Endothelial cell (in vitro differentiated cells): Measurements from ENCODE around the gene C8A. TPM values are rescaled to one million over a fixed set of nuclear protein-coding genes. Genes with fewer than 3 reads are reported as not detected.

Source experiments
- DNase-seq: peaks from one replicate; pipeline ENCODE4 v3.0.0; 2021; ENCODE audit warnings: low spot score
- H3K27ac Mint-ChIP-seq: one replicate; pipeline ENCODE4 v1.8.0; 2021; ENCODE audit warnings: mixed read lengths, inconsistent platforms; ENCODE audit not compliant: unreplicated experiment
- H3K27me3 Mint-ChIP-seq: one replicate; pipeline ENCODE4 v1.8.0; 2021; ENCODE audit warnings: mild to moderate bottlenecking, moderate library complexity, mixed read lengths, inconsistent platforms; ENCODE audit not compliant: unreplicated experiment
- H3K36me3 Mint-ChIP-seq: one replicate; pipeline ENCODE4 v1.8.0; 2021; ENCODE audit warnings: mild to moderate bottlenecking, low read depth, mixed read lengths, inconsistent platforms; ENCODE audit not compliant: unreplicated experiment
- H3K4me1 Mint-ChIP-seq: one replicate; pipeline ENCODE4 v1.8.0; 2021; ENCODE audit warnings: mild to moderate bottlenecking, mixed read lengths, inconsistent platforms; ENCODE audit not compliant: unreplicated experiment
- H3K4me3 Mint-ChIP-seq: one replicate; pipeline ENCODE4 v1.8.0; 2021; ENCODE audit warnings: mild to moderate bottlenecking, mixed read lengths, inconsistent platforms; ENCODE audit not compliant: unreplicated experiment
- H3K9me3 Mint-ChIP-seq: one replicate; pipeline ENCODE4 v1.8.0; 2021; ENCODE audit warnings: mixed read lengths, inconsistent platforms; ENCODE audit not compliant: unreplicated experiment
- total RNA-seq: library from RNA; stranded (reverse); fragmentation: NEBNext Ultra II Directional; extraction: Animal tissue kit (Norgen Biotek cat#: 25700); gene quantifications from one replicate; pipeline ENCODE4 v1.2.1, GENCODE V29; 2021; ENCODE audit not compliant: unreplicated experiment
- TF ChIP-seq, protein P1 (sequence below): fragments of 200-600 bp; sonication (generic); IDR thresholded peaks from one replicate; pipeline ENCODE4 v1.5.0; 2021; ENCODE audit warnings: antibody characterized with exemption; ENCODE audit not compliant: unreplicated experiment

The C8A gene
- total RNA-seq, 1 donor from 2014 or later: not detected

DNA sequence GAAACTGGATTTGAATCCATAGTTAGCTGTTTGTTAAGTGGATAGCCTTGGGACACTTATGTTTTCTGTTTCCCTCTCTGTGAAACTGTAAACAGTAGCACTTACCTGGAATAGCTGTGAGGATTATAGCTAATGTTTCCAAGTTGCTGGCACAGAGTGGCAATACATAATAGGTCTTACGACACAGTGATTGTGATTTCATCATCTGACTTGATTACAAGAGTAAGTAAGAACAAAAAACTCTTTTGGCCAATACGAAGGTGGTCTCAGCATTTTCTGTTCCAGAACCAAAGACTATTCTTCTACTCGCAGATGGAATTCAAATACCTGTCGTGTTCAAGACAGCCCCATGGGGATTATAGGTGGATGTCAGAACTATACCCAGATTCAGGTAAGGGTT is 109.1 kb downstream of the C8A start:
- Mint-ChIP-seq H3K9me3 (no peaks in the 10 kb centered on the region), H3K4me3 (no peak overlapping the region), H3K4me1 (no peaks in the 10 kb centered on the region), H3K27me3 (peaks cover 3% of the 10 kb centered on the region), H3K36me3 (no peaks in the 10 kb centered on the region), H3K27ac (no peak overlapping the region)
- TF ChIP-seq, protein P1, sequence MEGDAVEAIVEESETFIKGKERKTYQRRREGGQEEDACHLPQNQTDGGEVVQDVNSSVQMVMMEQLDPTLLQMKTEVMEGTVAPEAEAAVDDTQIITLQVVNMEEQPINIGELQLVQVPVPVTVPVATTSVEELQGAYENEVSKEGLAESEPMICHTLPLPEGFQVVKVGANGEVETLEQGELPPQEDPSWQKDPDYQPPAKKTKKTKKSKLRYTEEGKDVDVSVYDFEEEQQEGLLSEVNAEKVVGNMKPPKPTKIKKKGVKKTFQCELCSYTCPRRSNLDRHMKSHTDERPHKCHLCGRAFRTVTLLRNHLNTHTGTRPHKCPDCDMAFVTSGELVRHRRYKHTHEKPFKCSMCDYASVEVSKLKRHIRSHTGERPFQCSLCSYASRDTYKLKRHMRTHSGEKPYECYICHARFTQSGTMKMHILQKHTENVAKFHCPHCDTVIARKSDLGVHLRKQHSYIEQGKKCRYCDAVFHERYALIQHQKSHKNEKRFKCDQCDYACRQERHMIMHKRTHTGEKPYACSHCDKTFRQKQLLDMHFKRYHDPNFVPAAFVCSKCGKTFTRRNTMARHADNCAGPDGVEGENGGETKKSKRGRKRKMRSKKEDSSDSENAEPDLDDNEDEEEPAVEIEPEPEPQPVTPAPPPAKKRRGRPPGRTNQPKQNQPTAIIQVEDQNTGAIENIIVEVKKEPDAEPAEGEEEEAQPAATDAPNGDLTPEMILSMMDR: no peak
- DNase-seq: no peak

DNA sequence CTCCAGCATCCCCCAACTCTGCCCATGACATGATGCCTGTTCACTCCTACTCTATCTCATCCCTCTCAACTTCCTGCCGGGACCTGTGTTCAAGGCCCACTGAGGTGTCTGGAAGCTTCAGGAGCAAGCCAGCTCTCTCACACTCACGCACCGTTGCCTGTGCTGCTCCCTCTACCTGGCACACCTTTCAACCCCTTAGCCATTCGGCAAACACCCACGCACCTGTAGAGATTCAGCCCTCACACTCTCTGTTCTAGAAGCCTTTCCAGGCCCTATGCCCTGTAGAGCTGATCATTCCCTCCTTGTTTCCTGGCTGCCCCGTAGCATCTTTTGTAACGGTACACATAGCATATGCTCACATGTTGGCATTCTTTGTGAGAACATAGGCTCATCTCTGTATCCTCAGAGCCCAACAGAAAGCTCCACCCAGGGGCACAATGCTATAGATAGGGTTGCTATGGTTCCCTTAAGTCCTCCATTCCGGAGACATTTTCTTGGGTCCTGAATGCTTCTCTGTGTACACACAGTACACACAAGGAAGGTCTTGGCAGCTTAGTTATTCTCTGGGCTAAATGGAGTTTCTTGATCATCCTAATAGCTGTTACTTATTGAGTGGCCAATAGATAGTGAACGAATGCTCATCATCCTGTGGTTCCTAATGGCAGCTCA is 109.9 kb downstream of the C8A start:
- DNase-seq: no peak
- H3K27me3 Mint-ChIP-seq: peaks cover 4% of the 10 kb centered on the region
- no peak overlapping the region for H3K27ac Mint-ChIP-seq
- TF ChIP-seq, protein P1: no peak
- no peaks in the 10 kb centered on the region for H3K9me3 Mint-ChIP-seq
- no peaks in the 10 kb centered on the region for H3K36me3 Mint-ChIP-seq
- no peak overlapping the region for H3K4me3 Mint-ChIP-seq
- no peaks in the 10 kb centered on the region for H3K4me1 Mint-ChIP-seq

DNA sequence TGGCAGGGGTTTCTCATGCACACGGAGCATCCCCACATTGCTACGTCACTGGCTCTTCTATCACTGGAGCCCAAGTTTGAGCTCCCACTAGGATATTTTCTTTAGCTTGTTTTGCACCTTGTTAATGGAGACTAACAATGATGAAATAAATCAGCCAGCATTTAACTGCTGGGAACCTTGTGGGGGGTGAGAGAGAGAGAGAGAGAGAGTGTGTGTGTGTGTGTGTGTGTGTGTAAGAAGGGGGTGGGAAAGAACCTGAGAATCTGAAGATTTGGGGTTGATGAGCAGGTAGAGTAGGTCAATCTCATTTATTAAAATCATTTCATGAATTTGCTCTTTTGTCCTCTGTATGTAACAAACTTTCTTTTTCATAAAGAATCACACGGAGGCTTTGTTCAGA is 110.6 kb downstream of the C8A start:
- Mint-ChIP-seq H3K4me1 (no peaks in the 10 kb centered on the region), H3K4me3 (no peak overlapping the region), H3K27me3 (peaks cover 4% of the 10 kb centered on the region), H3K36me3 (no peaks in the 10 kb centered on the region), H3K9me3 (no peaks in the 10 kb centered on the region), H3K27ac (no peak overlapping the region)
- DNase-seq: no peak
- TF ChIP-seq, protein P1: no peak

DNA sequence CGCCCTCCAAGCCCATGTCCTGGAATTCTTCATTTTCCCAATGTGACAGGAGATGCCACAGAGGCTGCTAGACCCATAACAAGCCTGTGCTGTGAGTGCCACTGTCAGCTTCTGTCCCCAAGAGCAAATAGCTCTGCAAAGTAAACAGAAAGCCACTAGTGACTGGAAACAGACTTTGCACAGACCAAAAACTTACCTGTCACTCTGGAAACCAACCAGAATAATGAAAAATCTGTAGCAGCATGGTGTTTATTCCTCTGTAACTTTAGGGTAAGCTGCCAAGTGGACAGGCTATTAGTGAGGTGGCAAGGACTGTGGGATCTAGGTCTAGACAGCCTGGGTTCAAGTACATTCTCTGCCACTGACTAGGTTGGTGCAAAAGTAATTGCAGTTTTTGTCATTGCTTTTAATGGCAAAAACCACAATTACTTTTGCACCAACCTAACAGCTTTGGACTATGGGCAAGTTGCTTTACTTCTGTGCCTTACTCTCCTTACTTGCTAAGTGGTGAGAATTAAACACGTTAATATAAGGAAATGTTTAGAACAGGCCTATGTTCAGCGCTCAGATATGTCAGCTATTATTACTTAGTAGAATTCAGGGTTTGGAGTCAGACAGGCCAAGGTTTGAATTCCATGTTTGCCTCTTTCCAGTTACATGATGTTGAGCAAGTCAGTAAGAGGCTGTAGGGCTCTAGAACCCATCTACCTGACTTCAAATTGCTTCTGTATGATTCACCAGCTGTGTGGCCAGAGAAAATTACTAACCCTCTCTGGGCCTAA is 111.5 kb downstream of the C8A start, which contains the start of gene C8B:
Gene C8B (minus strand): TSS at position 100 of the 782 bp plus-strand sequence. CDS start 67 bp downstream, at position 33.
- TF ChIP-seq, protein P1: no peak
- no peaks in the 10 kb centered on the region for H3K4me1 Mint-ChIP-seq
- no peak for DNase-seq
- peaks cover 4% of the 10 kb centered on the region for H3K27me3 Mint-ChIP-seq
- H3K36me3 Mint-ChIP-seq: no peaks in the 10 kb centered on the region
- H3K27ac Mint-ChIP-seq: no peak within 1 kb of the TSS
- no peaks in the 10 kb centered on the region for H3K9me3 Mint-ChIP-seq
- no peak within 1 kb of the TSS for H3K4me3 Mint-ChIP-seq

DNA sequence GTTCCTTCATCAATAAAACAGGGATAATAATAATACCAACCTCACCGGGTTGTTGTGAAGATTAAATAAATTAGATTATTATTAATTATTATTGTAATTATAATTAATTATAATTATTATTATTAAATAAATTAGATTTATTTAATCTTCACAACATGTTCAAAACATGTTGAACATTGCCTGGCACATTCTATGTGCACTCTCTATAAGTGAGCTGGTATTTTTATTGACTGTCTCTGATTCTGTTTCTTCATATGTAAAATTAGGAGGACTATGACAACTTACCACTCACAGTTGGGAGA is 112.1 kb downstream of the C8A start:
- Mint-ChIP-seq H3K9me3 (no peaks in the 10 kb centered on the region), H3K4me1 (no peaks in the 10 kb centered on the region), H3K4me3 (no peak overlapping the region), H3K36me3 (no peaks in the 10 kb centered on the region), H3K27ac (no peak overlapping the region), H3K27me3 (peaks cover 4% of the 10 kb centered on the region)
- TF ChIP-seq, protein P1: no peak
- no peak for DNase-seq
